ENCODE data around the gene NUDT2. TPM values are rescaled to one million over a fixed set of nuclear protein-coding genes. Genes with fewer than 3 reads are reported as not detected.

NUDT2 gene
- total and polyA plus RNA-seq, 2 donors (not counting 1 experiment from before 2014, with no cell fraction given) = 12.2 to 20.4 TPM

DNA sequence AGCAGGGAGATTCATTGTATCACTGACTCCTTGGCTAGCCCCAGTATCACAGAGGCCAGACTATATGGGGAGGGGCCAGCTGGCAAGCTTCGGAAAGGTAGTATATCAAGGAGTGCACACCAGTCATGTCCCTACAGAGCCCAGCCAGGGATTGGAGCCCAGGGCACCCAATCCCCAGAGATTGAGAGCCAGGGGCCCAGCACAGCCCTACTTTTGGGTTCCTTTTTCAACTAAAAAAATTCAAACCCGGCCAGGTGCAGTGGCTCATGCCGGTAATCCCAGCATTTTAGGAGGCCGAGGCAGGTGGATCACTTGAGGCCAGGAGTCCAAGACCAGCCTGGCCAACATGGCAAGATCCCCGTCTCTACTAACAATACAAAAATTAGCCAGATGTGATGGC, 52.7 kb downstream of the NUDT2 start:
- Mint-ChIP-seq H3K4me1 (peaks cover 36% of the 10 kb centered on the region), H3K27ac (no peak overlapping the region), H3K4me3 (peak overlapping the region; percentile 91), H3K27me3 (no peaks in the 10 kb centered on the region), H3K9me3 (ENCODE audit: insufficient read depth) (no peaks in the 10 kb centered on the region)
- H3K9ac ChIP-seq (ENCODE audit: low read length) = no peak overlapping the region
- H3K27ac ChIP-seq (ENCODE audit: low read length in 2 of 2) = no peak overlapping the region
- no peaks in the 10 kb centered on the region for H4K20me1 ChIP-seq (ENCODE audit: control insufficient read depth, insufficient read depth, low read length, poor library complexity, severe bottlenecking)
- H3K4me1 ChIP-seq (ENCODE audit: control insufficient read depth in 2 of 2, insufficient read depth in 2 of 2, low read length in 2 of 2) = peaks cover 24 to 31% of the 10 kb centered on the region in 2 donors
- H3K79me2 ChIP-seq (ENCODE audit: control insufficient read depth, insufficient read depth, low read length) = no peaks in the 10 kb centered on the region
- ChIA-PET CTCF (interaction anchor here (1.6 kb wide), 1 partner anchor 51 kb away, joined by 6 read pairs; no protein-coding TSS in a partner anchor), POLR2A (no interaction called here)
- DNase-seq (no peak), ATAC-seq (ENCODE audit: low read depth) (no peak)
- intact Hi-C loops (cut with micrococcal nuclease) = no loop called here
- H3K4me3 ChIP-seq (ENCODE audit: control extremely low read depth in 1 of 5, extremely low read depth in 1 of 5, insufficient read depth in 1 of 5, low read depth in 2 of 5, low read length in 4 of 5) = no peak overlapping the region
- H3K9me3 ChIP-seq (ENCODE audit: control extremely low read depth in 1 of 3, control insufficient read depth in 2 of 3, insufficient read depth in 1 of 3, low read length in 2 of 3) = peaks cover 0 to 14% (median 0%) of the 10 kb centered on the region in 3 donors
- 100% methylated on average over 4 of the region's 5 CpGs for WGBS (ENCODE audit: insufficient coverage)
- TF ChIP-seq EZH2 (IDR thresholded peaks at IDR 0.05; ENCODE audit: borderline replicate concordance, insufficient read depth, low read depth, low read length, poor library complexity, severe bottlenecking) = no peak
- TF ChIP-seq, protein P1, sequence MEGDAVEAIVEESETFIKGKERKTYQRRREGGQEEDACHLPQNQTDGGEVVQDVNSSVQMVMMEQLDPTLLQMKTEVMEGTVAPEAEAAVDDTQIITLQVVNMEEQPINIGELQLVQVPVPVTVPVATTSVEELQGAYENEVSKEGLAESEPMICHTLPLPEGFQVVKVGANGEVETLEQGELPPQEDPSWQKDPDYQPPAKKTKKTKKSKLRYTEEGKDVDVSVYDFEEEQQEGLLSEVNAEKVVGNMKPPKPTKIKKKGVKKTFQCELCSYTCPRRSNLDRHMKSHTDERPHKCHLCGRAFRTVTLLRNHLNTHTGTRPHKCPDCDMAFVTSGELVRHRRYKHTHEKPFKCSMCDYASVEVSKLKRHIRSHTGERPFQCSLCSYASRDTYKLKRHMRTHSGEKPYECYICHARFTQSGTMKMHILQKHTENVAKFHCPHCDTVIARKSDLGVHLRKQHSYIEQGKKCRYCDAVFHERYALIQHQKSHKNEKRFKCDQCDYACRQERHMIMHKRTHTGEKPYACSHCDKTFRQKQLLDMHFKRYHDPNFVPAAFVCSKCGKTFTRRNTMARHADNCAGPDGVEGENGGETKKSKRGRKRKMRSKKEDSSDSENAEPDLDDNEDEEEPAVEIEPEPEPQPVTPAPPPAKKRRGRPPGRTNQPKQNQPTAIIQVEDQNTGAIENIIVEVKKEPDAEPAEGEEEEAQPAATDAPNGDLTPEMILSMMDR (IDR thresholded peaks at IDR 0.05) = no peak
- H2AFZ ChIP-seq (ENCODE audit: insufficient read depth, low read depth, low read length, poor library complexity, severe bottlenecking) = no peak overlapping the region
- no peak overlapping the region for H3K4me2 ChIP-seq (replicated peaks; ENCODE audit: low read depth, low read length, poor library complexity, severe bottlenecking)
- no peaks in the 10 kb centered on the region for H3K36me3 ChIP-seq (replicated peaks in 1 of 2; ENCODE audit: control extremely low read depth in 1 of 2, control insufficient read depth in 1 of 2, extremely low read depth in 1 of 2, insufficient read depth in 2 of 2, low read length in 1 of 2)
- H3K27me3 ChIP-seq (replicated peaks in 1 of 4; ENCODE audit: control extremely low read depth in 1 of 4, control insufficient read depth in 3 of 4, insufficient read depth in 4 of 4, low read length in 3 of 4) = peaks cover 0 to 16% (median 4%) of the 10 kb centered on the region in 4 experiments

DNA sequence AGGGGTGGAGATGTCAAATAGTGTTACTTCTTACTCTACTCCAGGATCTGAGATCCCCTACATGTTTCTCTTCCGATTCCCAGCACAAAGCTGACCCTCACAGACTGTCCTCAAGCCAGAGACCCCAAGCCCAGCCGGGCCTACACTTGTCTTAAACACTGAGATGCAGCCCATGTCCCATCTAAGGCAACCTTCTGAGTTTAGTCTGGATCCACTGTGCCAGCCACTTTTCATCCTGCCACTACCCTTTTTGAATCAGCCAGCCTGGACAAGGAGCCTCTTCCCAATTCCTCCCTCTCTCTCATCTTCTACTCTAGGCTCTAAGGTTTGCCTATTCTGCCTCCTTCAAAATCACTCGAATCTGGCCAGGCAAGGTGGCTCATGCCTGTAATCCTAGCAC, 53.5 kb downstream of the NUDT2 start:
- no peaks in the 10 kb centered on the region for H3K27me3 Mint-ChIP-seq
- H3K4me3 Mint-ChIP-seq = no peak overlapping the region
- POLR2A ChIA-PET = no interaction called here

More for the DNA sequence above, 53.5 kb downstream of the NUDT2 start:
- peaks cover 0 to 19% (median 4%) of the 10 kb centered on the region in 4 experiments for H3K27me3 ChIP-seq (replicated peaks in 1 of 4; ENCODE audit: control extremely low read depth in 1 of 4, control insufficient read depth in 3 of 4, insufficient read depth in 4 of 4, low read length in 3 of 4)
- H3K9ac ChIP-seq (ENCODE audit: low read length) = no peak overlapping the region
- H3K4me1 ChIP-seq (ENCODE audit: control insufficient read depth in 2 of 2, insufficient read depth in 2 of 2, low read length in 2 of 2) = peaks cover 20 to 24% of the 10 kb centered on the region in 2 donors
- no peak overlapping the region for H2AFZ ChIP-seq (ENCODE audit: insufficient read depth, low read depth, low read length, poor library complexity, severe bottlenecking)
- CTCF ChIA-PET = no interaction called here
- H3K4me2 ChIP-seq (replicated peaks; ENCODE audit: low read depth, low read length, poor library complexity, severe bottlenecking) = no peak overlapping the region
- H3K27ac ChIP-seq (ENCODE audit: low read length in 2 of 2) = no peak overlapping the region
- H3K36me3 ChIP-seq (replicated peaks in 1 of 2; ENCODE audit: control extremely low read depth in 1 of 2, control insufficient read depth in 1 of 2, extremely low read depth in 1 of 2, insufficient read depth in 2 of 2, low read length in 1 of 2) = no peaks in the 10 kb centered on the region
- no peaks in the 10 kb centered on the region for H4K20me1 ChIP-seq (ENCODE audit: control insufficient read depth, insufficient read depth, low read length, poor library complexity, severe bottlenecking)
- DNase-seq (no peak), ATAC-seq (ENCODE audit: low read depth) (no peak)
- TF ChIP-seq, protein P1 (IDR thresholded peaks at IDR 0.05) = no peak
- no peak for TF ChIP-seq EZH2 (IDR thresholded peaks at IDR 0.05; ENCODE audit: borderline replicate concordance, insufficient read depth, low read depth, low read length, poor library complexity, severe bottlenecking)
- 89% methylated on average over 3 of the region's 3 CpGs for WGBS (ENCODE audit: insufficient coverage)
- H3K9me3 ChIP-seq (ENCODE audit: control extremely low read depth in 1 of 3, control insufficient read depth in 2 of 3, insufficient read depth in 1 of 3, low read length in 2 of 3) = peaks cover 0 to 14% (median 0%) of the 10 kb centered on the region in 3 donors
- no peak overlapping the region for H3K27ac Mint-ChIP-seq
- intact Hi-C loops (cut with micrococcal nuclease) = no loop called here
- H3K4me1 Mint-ChIP-seq = peaks cover 34% of the 10 kb centered on the region
- H3K79me2 ChIP-seq (ENCODE audit: control insufficient read depth, insufficient read depth, low read length) = no peaks in the 10 kb centered on the region
- H3K4me3 ChIP-seq (ENCODE audit: control extremely low read depth in 1 of 5, extremely low read depth in 1 of 5, insufficient read depth in 1 of 5, low read depth in 2 of 5, low read length in 4 of 5) = no peak overlapping the region
- no peaks in the 10 kb centered on the region for H3K9me3 Mint-ChIP-seq (ENCODE audit: insufficient read depth)

Data from B cell (primary cell).